GM18526 (cell line): Measurements from ENCODE around the gene AARS2.

Experiments used
- POLR2A ChIP-seq: IDR thresholded peaks from 3 replicates; pipeline ENCODE4 v1.6.1; 2011; ENCODE audit not compliant: insufficient read length; ENCODE audit errors: extremely low read depth

The AARS2 gene

GRCh38 chr6:44272529-44272928 lies 40.6 kb downstream of the AARS2 start:
- no peak for TF ChIP-seq POLR2A

GRCh38 chr6:44271914-44272313 lies 41.2 kb downstream of the AARS2 start:
- TF ChIP-seq POLR2A, result no peak

- no peak for TF ChIP-seq POLR2A
Observed at GRCh38 chr6:44271406-44271723, 41.8 kb downstream of the AARS2 start.

- no peak for TF ChIP-seq POLR2A
Observed at GRCh38 chr6:44270526-44271405, 42.4 kb downstream of the AARS2 start.

- TF ChIP-seq POLR2A, result no peak
Observed at GRCh38 chr6:44269921-44270525, 43.1 kb downstream of the AARS2 start, which contains the start of gene TMEM151B. TMEM151B (plus strand) TSS chr6:44270450; CDS start chr6:44270743, 293 bp downstream.

- TF ChIP-seq POLR2A, result no peak
Observed at GRCh38 chr6:44269178-44269920, 43.8 kb downstream of the AARS2 start.

- no peak for TF ChIP-seq POLR2A
Observed at GRCh38 chr6:44268095-44268628, 45.0 kb downstream of the AARS2 start.

- TF ChIP-seq POLR2A, result no peak
Observed at GRCh38 chr6:44267252-44267651, 45.9 kb downstream of the AARS2 start.

GRCh38 chr6:44266347-44266746 lies 46.8 kb downstream of the AARS2 start:
- no peak for TF ChIP-seq POLR2A

- TF ChIP-seq POLR2A, result no peak
Observed at GRCh38 chr6:44265722-44266233, 47.4 kb downstream of the AARS2 start.

- TF ChIP-seq POLR2A, result peak; percentile 87
Observed at GRCh38 chr6:44265007-44265721, 48.0 kb downstream of the AARS2 start, which contains the start of gene NFKBIE. NFKBIE (minus strand) TSS chr6:44265551; CDS start chr6:44265346, 205 bp downstream.

- TF ChIP-seq POLR2A, result peak; percentile 38
Observed at GRCh38 chr6:44264154-44265006, 48.8 kb downstream of the AARS2 start.

GRCh38 chr6:44263354-44264100 lies 49.6 kb downstream of the AARS2 start:
- TF ChIP-seq POLR2A, result peak; percentile 47
